Measurements from ENCODE around the gene ZNF134.

The ZNF134 gene

GRCh38 chr19:57613941-57614743 is at the start of gene ZNF134:
Gene ZNF134 (plus strand): TSS chr19:57614242. CDS start chr19:57619469, 5,227 bp downstream.
- in situ Hi-C loops (cut with HindIII; ENCODE audit: low pct_ligation_motif_present, low pct_unique_long_range_greater_than_20kb, low sequenced_read_pairs): no loop called here

GRCh38 chr19:57566396-57567265 is 47.4 kb upstream of the ZNF134 start:
- in situ Hi-C loops (cut with HindIII; ENCODE audit: low pct_ligation_motif_present, low pct_unique_long_range_greater_than_20kb, low sequenced_read_pairs): no loop called here

More at GRCh38 chr19:57613941-57614743, at the start of gene ZNF134:
- peak; percentile 88 for DNase-seq

GRCh38 chr19:57570707-57571106 is 43.3 kb upstream of the ZNF134 start:
- in situ Hi-C loops (cut with HindIII; ENCODE audit: low pct_ligation_motif_present, low pct_unique_long_range_greater_than_20kb, low sequenced_read_pairs): no loop called here
- DNase-seq: no peak

More at GRCh38 chr19:57566396-57567265, 47.4 kb upstream of the ZNF134 start:
- DNase-seq: peak; percentile 29

DNA sequence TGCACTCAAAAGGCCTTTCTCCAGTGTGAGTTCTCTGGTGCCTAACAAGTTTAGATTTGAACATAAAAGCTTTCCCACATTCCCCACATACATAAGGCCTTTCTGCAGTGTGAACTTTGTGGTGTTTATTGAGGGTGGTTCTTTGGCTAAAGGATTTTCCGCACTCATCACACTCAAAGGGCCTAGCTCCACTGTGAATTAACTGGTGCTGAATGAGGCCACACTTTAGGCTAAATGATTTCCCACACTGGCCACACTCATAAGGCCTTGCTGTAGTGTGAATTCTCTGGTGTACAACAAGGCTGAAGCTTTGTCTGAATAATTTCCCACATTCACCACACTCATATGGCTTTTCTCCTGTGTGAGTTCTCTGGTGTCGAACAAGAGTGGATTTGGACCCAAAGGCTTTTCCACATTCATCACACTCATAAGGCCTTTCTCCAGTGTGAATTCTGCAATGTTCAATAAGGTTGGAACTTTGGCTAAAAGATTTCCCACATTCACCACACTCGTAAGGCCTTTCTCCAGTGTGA is 41.6 kb upstream of the ZNF134 start:
- DNase-seq: no peak
- in situ Hi-C loops (cut with HindIII; ENCODE audit: low pct_ligation_motif_present, low pct_unique_long_range_greater_than_20kb, low sequenced_read_pairs): no loop called here

DNA sequence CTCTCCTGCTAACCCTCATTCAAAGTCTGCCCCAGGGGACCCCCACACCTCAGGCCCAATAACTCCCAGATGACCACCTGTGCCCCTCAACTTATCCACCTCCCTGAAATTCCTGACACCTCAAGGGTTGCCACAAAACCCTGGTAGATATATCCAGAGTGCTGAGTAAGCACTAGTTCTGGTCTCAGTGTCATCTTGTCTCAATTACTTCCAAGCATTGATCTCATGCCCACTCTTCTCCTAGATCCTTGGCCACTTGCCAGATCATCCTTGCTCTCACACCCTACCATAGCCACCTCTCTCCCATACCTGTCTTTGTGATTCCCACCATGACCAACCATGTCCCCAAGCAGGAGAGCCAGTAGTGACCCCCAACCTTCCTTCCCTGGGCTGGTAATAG is 37.4 kb upstream of the ZNF134 start:
- no peak for DNase-seq
- in situ Hi-C loops (cut with HindIII; ENCODE audit: low pct_ligation_motif_present, low pct_unique_long_range_greater_than_20kb, low sequenced_read_pairs): no loop called here

- peak; percentile 96 for DNase-seq
- in situ Hi-C loops (cut with HindIII; ENCODE audit: low pct_ligation_motif_present, low pct_unique_long_range_greater_than_20kb, low sequenced_read_pairs): no loop called here
Measured at GRCh38 chr19:57578487-57579205, 35.4 kb upstream of the ZNF134 start, which contains the start of gene ZNF416. Gene ZNF416 (minus strand): TSS chr19:57578911. CDS start chr19:57578704, 207 bp downstream.

GRCh38 chr19:57583104-57583520 is 30.9 kb upstream of the ZNF134 start:
- in situ Hi-C loops (cut with HindIII; ENCODE audit: low pct_ligation_motif_present, low pct_unique_long_range_greater_than_20kb, low sequenced_read_pairs): no loop called here
- DNase-seq: no peak

GRCh38 chr19:57583521-57584416 is 30.3 kb upstream of the ZNF134 start, which contains the start of gene ZIK1:
Gene ZIK1 (plus strand): TSS chr19:57584145. CDS start chr19:57584357, 212 bp downstream.
- in situ Hi-C loops (cut with HindIII; ENCODE audit: low pct_ligation_motif_present, low pct_unique_long_range_greater_than_20kb, low sequenced_read_pairs): no loop called here
- DNase-seq: no peak

GRCh38 chr19:57587529-57587928 is 26.5 kb upstream of the ZNF134 start:
- DNase-seq: peak; percentile 67
- in situ Hi-C loops (cut with HindIII; ENCODE audit: low pct_ligation_motif_present, low pct_unique_long_range_greater_than_20kb, low sequenced_read_pairs): no loop called here

DNA sequence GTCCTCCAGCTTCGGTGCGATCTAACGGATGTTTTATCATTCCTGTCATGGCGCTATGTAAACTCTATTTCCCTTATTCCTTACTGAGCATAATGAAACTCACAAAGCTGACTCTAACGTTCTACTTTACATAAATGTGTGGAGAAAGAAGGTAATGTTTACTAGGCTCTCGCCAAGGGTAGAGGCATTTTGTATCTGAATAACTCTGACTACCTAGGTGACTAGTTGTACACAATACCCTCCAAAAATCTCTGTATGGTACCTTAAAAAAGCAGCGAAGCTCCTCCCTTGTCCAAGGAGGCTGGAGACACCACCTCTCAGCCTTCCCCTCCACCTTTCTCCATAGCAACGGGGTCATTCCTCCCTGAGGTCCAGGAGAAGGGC is 14.7 kb upstream of the ZNF134 start:
- in situ Hi-C loops (cut with HindIII; ENCODE audit: low pct_ligation_motif_present, low pct_unique_long_range_greater_than_20kb, low sequenced_read_pairs): no loop called here
- no peak for DNase-seq

- in situ Hi-C loops (cut with HindIII; ENCODE audit: low pct_ligation_motif_present, low pct_unique_long_range_greater_than_20kb, low sequenced_read_pairs): no loop called here
- peak; percentile 84 for DNase-seq
Measured at GRCh38 chr19:57599761-57600383, 14.2 kb upstream of the ZNF134 start, which contains the start of gene ZNF530. Gene ZNF530 (plus strand): TSS chr19:57599885. CDS start chr19:57604346, 4,461 bp downstream.

DNA sequence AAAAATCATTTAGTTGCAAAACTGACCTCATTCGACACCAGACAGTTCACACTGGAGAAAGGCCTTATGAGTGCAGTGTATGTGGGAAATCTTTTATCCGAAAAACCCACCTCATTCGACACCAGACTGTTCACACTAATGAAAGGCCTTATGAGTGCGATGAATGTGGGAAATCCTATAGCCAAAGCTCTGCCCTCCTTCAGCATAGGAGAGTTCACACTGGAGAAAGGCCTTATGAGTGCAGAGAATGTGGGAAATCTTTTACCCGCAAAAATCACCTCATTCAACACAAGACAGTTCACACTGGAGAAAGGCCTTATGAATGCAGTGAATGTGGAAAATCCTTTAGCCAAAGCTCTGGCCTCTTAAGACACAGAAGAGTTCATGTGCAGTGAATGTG is 7.1 kb upstream of the ZNF134 start:
- in situ Hi-C loops (cut with HindIII; ENCODE audit: low pct_ligation_motif_present, low pct_unique_long_range_greater_than_20kb, low sequenced_read_pairs): no loop called here
- no peak for DNase-seq

DNA sequence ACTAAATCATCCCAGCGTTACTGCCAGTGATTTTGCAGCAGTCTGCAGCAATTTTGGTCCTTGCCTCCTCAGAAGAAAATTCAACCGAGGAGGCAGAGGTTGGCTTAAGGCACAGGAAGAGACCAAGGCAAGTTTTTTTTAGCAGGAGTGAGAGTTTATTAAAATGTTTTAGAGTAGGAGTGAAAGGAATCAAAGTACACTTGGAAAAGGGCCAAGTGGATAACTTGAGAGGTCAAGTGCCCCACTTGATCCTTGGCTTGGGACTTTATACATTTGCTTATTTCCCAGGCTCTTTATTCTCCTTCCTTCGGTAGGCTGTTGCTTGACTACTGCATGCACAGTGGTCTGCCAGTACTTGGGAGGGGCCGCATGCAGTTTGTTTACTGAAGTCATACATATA is 2.9 kb upstream of the ZNF134 start:
- in situ Hi-C loops (cut with HindIII; ENCODE audit: low pct_ligation_motif_present, low pct_unique_long_range_greater_than_20kb, low sequenced_read_pairs): no loop called here
- DNase-seq: no peak

DNA sequence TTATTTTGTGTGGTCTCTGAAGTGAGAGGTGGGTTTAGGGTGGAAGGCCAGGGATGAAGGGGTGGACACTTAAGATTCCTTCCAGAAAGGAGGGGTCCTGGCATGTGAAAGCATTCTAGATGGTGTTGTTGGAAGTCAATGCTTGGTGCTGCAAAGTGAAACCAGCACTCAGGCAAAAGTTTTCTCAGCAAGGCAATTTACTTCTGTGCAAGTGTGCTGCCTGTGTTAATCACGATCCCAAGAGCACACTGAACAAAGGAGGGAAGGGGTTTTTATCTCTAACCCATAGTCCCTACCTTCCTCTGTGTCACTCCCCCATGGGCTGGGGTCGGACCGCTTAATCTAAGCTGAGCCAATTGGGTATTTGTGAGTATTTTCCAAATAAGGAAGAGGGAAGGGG is 1.3 kb downstream of the ZNF134 start:
- DNase-seq: no peak
- in situ Hi-C loops (cut with HindIII; ENCODE audit: low pct_ligation_motif_present, low pct_unique_long_range_greater_than_20kb, low sequenced_read_pairs): no loop called here

DNA sequence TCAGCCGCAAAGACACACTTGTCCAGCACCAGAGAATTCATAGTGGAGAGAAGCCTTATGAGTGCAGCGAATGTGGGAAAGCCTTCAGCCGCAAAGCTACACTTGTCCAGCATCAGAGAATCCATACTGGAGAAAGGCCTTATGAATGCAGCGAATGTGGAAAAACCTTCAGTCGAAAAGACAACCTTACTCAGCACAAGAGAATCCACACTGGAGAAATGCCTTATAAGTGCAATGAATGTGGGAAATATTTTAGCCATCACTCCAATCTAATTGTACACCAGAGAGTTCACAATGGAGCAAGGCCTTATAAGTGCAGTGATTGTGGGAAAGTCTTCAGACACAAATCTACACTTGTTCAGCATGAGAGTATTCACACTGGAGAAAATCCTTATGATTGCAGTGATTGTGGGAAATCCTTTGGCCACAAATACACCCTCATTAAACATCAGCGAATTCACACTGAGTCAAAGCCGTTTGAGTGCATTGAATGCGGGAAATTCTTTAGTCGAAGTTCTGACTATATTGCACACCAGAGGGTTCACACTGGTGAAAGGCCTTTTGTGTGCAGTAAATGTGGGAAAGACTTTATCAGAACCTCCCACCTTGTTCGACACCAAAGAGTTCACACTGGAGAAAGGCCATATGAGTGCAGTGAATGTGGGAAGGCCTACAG is 6.8 kb downstream of the ZNF134 start:
- in situ Hi-C loops (cut with HindIII; ENCODE audit: low pct_ligation_motif_present, low pct_unique_long_range_greater_than_20kb, low sequenced_read_pairs): no loop called here
- peak; percentile 13 for DNase-seq

DNA sequence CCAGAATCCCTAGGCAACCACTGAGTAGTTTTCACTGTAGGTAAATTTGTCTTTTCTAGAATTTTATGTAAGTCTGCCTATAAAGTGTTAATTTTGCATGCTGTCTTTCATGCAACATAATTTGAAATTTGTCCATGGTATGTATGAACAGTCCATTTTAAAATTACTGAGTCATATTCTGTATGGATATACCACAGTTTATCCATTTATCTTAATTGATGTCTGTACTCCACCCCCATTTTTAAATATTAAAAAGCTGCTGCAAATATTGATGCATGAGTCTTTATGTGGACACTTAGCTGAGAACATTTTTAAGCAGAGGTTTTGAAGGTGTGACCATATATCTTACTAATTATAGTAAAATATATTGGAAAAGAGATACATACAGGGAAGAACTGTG is 9.0 kb downstream of the ZNF134 start:
- in situ Hi-C loops (cut with HindIII; ENCODE audit: low pct_ligation_motif_present, low pct_unique_long_range_greater_than_20kb, low sequenced_read_pairs): no loop called here
- DNase-seq: no peak

All from ACHN (cell line).